Omental fat pad (tissue), 4 donors: Measurements from ENCODE around the gene ODC1. TPM values are rescaled to one million over a fixed set of nuclear protein-coding genes. Genes with fewer than 3 reads are reported as not detected.

Experiments used
- ATAC-seq: fragments of 150-250 bp; one replicate; pipeline ENCODE4 v1.9.1; 2016; ENCODE audit warnings: mild to moderate bottlenecking, moderate library complexity; ENCODE audit not compliant: low FRiP score
- DNase-seq: peaks from one replicate; pipeline ENCODE4 v3.0.0-alpha.2; 2019; ENCODE audit warnings: low spot score
- total RNA-seq, 4 donors: library from RNA; depleted of rRNA; stranded (reverse); fragments of >200 nt; gene quantifications; one replicate each; pipeline ENCODE4 v1.1.0, GENCODE V29; 2016
- TF ChIP-seq, protein P1 (sequence below), 3 donors: fragments of 450-650 bp; IDR thresholded peaks; one replicate each; pipeline ENCODE4 v1.5.1; 2016 to 2017; ENCODE audit warnings: antibody characterized with exemption in 3 of 3, mild to moderate bottlenecking in 3 of 3, moderate library complexity in 2 of 3

ODC1 gene
- total RNA-seq, 4 donors from 2014 or later, result 46.8 to 264 (median 114) TPM

DNA sequence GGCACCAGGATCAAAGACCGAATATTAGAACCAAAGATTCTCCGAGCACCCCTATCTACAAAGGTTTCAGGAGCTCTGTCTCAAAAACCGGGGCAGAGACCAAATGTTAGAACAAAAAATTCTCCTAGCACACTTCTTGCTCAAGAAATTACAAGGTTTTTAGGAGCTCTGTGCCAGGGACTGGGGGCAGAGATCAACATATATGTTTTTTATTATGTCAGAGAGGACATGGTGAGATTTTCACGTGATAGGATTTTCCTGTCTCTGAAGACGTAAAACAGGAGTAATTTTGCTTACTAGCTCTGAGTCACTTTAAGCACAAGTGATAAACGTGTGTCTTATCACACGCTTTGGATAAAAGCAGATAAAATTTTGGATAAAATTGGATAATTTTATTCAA, 34.8 kb upstream of the ODC1 start:
- ATAC-seq, result no peak
- no peak for DNase-seq
- TF ChIP-seq, protein P1, sequence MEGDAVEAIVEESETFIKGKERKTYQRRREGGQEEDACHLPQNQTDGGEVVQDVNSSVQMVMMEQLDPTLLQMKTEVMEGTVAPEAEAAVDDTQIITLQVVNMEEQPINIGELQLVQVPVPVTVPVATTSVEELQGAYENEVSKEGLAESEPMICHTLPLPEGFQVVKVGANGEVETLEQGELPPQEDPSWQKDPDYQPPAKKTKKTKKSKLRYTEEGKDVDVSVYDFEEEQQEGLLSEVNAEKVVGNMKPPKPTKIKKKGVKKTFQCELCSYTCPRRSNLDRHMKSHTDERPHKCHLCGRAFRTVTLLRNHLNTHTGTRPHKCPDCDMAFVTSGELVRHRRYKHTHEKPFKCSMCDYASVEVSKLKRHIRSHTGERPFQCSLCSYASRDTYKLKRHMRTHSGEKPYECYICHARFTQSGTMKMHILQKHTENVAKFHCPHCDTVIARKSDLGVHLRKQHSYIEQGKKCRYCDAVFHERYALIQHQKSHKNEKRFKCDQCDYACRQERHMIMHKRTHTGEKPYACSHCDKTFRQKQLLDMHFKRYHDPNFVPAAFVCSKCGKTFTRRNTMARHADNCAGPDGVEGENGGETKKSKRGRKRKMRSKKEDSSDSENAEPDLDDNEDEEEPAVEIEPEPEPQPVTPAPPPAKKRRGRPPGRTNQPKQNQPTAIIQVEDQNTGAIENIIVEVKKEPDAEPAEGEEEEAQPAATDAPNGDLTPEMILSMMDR (IDR thresholded peaks at IDR 0.05), result no peak

DNA sequence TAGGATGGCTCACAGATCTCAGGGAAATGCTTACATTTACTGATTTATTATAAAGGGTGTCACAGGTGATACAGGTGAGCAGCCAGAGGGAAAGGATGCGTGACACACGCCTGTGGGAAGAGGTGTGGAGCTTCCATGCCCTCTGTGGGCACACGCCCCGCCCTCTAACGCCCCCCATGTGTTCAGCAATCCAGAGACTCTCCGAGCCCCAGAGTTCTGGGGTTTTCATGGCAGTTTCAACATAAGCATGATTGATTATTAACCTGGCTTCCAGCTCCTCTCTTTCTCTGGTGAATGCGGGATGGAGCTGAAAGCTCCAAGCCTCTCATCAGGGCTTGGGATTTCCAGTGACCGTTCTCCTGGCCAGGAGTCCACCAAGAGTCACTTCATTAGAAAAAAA, 34.3 kb upstream of the ODC1 start:
- ATAC-seq (no peak), DNase-seq (no peak)
- TF ChIP-seq, protein P1 (IDR thresholded peaks at IDR 0.05), result no peak

DNA sequence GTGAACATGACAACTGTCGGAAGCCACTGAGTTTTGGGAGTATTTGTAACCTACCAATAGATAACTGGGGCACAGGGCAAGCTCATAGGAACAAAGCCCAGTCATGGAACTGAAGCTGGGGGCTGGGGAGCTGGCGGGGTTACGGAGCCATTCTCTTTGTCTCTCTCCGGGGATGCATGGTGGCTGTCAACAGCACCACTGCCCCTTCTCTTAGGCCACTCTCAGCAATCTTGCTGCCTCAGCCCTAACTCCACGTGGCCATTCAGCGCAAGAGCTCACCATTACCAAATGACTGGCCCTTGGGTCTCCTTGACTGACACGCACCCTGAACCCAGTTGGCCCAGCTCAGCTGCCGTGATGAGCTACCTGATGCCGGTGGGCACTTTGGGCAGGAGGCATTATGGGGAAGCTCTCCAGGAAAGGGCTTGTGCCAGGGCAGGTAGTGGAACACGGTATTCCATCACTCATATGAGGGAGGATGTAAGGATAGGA, 33.6 kb upstream of the ODC1 start:
- DNase-seq (no peak), ATAC-seq (no peak)
- TF ChIP-seq, protein P1 (IDR thresholded peaks at IDR 0.05), result no peak

DNA sequence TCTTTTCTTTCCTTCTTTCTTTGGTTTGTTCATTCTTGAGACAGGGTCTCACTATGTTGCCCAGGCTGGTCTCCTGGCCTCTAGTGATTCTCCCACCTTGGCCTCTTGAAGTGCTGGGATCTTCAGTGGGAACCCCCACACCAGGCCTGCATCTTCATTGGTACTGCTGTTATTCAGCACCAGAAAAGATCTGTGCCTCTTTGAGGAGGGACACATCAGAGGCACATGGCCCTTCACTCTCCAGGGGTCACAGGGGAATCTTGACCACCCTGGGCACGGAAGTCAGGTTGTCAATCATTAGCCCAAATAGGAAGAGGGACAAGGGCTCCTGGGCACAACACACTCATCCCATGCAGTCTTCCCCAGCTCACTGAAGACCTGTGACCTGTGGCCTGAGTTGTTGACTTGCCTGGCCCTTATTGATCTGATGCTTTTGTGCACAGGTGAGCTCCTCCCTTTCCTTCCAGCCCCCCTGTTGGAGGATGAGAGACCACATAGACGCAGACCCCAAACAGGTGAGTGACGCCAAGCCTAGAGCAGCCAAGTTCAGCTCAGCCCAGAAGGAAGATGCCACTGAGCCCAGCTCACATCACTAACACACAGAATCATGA, 33.0 kb upstream of the ODC1 start:
- DNase-seq (no peak), ATAC-seq (no peak)

DNA sequence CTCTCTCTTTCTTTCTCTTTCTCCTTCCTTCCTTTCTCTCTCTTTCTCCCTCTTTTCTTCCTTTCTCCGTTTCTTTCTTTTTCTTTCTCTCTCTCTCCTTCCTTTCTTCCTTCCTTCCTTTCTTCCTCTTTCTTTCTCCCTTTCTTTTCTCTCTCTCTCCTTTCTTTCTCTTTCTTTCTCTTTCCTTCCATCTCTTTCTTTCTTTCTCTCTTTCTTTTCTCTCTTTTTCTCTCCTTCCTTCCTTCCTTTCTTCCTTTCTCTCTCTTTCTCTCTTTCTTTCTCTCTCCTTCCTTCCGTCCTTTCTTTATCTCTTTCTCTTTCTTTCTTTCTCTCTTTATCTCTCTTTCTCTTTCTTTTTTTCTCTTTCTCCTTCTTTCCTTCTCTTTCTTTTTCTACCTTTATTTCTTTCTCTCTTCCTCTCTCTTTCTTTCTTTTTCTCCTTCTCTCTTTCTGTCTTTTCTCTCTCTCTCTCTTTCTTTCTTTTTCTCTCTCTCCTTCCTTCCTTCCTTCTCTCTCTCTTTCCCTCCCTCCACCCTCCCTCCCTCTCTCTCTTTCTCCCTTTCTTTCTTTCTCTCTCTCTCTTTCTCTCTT, 32.3 kb upstream of the ODC1 start:
- no peak for DNase-seq
- no peak for ATAC-seq
- TF ChIP-seq, protein P1 (IDR thresholded peaks at IDR 0.05), result no peak

More for the DNA sequence above, 33.0 kb upstream of the ODC1 start:
- TF ChIP-seq, protein P1 (IDR thresholded peaks at IDR 0.05), result no peak

DNA sequence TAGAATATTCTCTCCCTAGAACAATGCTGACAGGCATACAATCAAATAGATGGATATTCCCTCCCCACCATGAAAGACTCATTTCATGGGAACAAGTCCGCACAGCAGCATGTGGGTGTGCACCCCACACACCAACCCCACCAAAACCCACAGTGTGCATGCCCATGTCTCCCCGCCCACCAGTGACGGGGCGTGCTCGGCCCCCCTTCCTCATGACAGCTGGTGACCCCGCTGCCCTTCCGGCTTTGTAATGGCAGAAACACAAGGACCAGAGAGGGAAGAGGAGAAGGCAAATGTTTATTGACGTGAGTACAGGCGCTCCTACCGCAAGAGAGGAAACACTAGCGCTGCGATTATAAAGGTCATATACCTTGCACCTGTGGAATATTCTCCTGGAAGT, 30.8 kb upstream of the ODC1 start:
- TF ChIP-seq, protein P1 (IDR thresholded peaks at IDR 0.05), result no peak
- ATAC-seq, result peak; percentile 10
- DNase-seq, result no peak

DNA sequence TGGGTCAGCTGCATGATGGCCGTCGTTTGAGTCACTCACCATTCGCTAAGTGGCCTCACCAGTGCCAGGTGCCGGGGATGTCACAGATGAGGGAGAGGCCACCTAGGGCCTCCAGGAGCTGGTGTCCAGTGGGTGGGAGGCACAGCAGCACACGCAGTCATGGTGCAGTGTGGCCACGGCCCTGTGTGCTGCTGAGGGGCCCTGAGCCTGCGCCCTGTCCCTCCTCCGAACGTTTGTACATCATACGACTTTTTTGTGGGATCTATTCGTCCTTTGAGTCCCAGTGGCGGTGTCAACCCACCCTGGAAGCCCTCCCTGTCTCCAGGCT, 30.1 kb upstream of the ODC1 start:
- ATAC-seq, result no peak

More for the DNA sequence above, 30.1 kb upstream of the ODC1 start:
- TF ChIP-seq, protein P1 (IDR thresholded peaks at IDR 0.05), result no peak
- DNase-seq, result no peak
